GM18526 (cell line): ENCODE measurements around the gene APELA.

ENCODE experiments used
- POLR2A ChIP-seq: IDR thresholded peaks from 3 replicates; pipeline ENCODE4 v1.6.1; 2011; ENCODE audit not compliant: insufficient read length; ENCODE audit errors: extremely low read depth

APELA gene

GRCh38 chr4:164876700-164877324 lies at the start of gene APELA:
Gene APELA, plus strand, starts transcription at chr4:164877178. Its CDS starts 154 bp downstream, at chr4:164877332.
- TF ChIP-seq POLR2A, result peak; percentile 29

- TF ChIP-seq POLR2A, result no peak
These were observed 48.0 kb upstream of the APELA start for GRCh38 chr4:164828955-164829354.

- TF ChIP-seq POLR2A, result no peak
These were observed 30.4 kb upstream of the APELA start for GRCh38 chr4:164846566-164846965.

GRCh38 chr4:164847016-164847415 lies 30.0 kb upstream of the APELA start:
- TF ChIP-seq POLR2A, result no peak

DNA sequence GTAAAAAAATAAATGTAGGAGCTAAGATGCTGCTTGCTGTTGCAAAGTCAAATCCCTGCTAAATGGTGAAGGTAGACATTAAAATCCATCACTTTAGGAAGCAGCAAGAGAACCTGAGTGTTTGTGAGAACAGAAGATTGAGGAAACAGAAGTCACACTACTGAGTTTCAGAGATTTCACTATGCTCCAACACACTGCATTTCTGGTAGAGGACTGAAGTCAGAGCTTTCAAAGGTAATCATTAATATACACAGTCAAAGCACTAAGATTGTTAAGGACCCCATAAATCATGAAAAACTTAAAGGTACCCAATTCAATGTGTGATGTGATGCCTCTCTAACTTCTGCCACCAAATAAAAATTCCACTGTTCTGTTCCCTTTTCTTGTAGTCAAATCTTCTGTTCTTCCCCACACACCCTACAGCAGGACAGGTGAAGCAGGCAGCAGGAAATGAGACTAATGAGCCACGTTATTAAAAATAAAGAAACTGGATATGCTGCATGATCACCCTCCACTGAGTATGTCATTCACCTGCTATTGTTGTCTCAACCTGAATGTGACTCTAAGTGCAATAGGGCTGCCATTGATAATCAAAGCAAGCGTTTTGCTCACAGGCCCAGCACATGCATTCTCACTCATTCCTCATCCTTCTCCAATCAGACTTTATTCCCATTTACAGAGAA lies 28.9 kb upstream of the APELA start:
- no peak for TF ChIP-seq POLR2A

DNA sequence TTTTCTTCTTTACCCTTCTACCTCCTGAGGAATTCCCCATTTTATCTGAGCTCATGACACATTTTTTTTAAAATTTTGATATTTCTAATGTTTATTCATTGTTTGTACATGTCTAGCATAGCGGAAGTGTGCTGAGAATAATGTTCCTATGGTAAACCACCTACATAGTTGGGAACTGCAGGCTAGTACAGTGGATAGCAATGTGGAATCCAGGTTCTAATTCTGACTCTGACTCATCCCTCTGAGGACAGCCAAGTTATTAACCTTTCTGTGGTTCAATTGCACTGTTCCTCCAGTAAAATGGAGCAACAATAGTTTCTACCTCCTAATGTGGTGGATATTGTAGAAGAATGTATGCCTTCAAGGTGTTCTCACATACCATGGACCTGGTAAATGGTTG lies 20.6 kb upstream of the APELA start:
- TF ChIP-seq POLR2A, result no peak

- TF ChIP-seq POLR2A, result no peak
These were observed 10.0 kb upstream of the APELA start for GRCh38 chr4:164866817-164867490.

GRCh38 chr4:164871673-164872072 lies 5.3 kb upstream of the APELA start:
- no peak for TF ChIP-seq POLR2A

DNA sequence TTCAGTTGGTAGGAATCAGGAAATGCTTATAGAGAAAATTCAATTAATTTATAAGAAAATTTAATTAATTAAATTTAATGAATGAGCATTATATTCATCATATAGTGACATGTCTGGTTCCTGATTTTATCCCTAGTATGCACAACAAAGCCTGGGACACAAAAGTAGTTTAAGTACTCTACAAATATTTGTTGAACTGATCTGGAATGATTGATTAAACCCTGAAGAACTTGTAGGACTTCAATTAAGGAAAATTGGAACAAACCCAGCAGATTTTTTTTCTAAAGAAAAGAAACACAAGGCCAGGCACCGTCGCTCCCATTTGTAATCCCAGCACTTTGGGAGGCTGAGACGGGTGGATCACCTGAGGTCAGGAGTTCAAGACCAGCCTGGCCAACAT lies 4.5 kb upstream of the APELA start:
- no peak for TF ChIP-seq POLR2A

- no peak for TF ChIP-seq POLR2A
These were observed 2.2 kb upstream of the APELA start for GRCh38 chr4:164874789-164875188.

- TF ChIP-seq POLR2A, result no peak
These were observed 3.7 kb downstream of the APELA start for GRCh38 chr4:164880489-164881262.

DNA sequence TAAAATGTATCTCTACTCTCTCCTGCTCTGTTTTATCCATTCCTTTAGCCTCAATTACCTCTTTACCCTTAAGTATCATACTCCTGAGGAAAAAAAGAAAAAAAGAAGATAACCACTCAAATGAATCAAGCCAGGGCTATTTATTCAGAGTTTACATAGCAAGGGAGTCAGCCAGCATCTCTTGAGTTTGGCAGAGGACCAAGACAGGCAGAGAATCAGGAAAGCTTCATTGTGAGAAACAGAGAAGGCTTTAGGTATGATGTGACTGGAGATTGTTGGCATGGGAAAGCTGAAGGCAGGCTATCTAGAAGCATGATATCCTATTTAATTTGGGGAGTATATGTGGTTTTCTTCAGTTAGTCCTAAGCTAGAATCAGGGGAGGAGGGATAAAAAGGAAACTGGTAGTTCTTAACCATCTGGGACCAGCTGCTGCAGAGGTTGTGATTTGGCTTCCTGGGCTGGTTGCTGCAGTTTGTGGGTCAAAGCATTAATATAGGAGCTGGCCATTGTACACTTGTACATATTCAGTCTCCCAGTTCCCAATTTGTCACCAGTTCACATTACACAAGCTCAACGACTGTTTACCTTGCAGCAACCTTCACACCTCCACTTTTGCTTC lies 11.2 kb downstream of the APELA start:
- no peak for TF ChIP-seq POLR2A

DNA sequence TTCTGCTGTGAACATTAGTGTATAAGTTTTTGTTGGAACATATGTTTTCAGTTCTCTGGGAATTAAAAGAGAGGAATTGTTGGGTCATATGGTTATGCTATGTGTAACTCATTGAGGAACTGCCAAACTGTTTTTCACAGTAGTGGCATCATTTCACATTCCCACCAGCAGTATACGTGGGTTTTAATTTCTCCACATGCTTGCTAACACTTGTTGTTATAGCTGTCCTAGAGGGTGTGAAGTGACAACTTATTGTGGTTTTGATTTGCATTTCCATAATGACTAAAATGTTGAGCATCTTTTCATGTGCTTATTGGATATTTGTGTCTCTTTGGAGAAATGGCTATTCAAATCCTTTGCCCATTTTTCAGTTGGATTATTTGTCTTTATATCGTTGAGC lies 13.7 kb downstream of the APELA start:
- TF ChIP-seq POLR2A, result no peak

- no peak for TF ChIP-seq POLR2A
These were observed 15.0 kb downstream of the APELA start for GRCh38 chr4:164892018-164892417.

- no peak for TF ChIP-seq POLR2A
These were observed 17.7 kb downstream of the APELA start for GRCh38 chr4:164894702-164895101.
